Suppressor macrophage treated with lipopolysaccharide for 4 hours (primary cell): Measurements from ENCODE around the gene OR52R1.
"Not testable (repeated sequence)": the region's sequence is repeated elsewhere in the genome, so short reads cannot be mapped to it uniquely, and the experiment has no call there.

ENCODE experiments used
- DNase-seq: peaks from one replicate; pipeline ENCODE4 v3.0.0-alpha.2; 2020

The OR52R1 gene

DNA sequence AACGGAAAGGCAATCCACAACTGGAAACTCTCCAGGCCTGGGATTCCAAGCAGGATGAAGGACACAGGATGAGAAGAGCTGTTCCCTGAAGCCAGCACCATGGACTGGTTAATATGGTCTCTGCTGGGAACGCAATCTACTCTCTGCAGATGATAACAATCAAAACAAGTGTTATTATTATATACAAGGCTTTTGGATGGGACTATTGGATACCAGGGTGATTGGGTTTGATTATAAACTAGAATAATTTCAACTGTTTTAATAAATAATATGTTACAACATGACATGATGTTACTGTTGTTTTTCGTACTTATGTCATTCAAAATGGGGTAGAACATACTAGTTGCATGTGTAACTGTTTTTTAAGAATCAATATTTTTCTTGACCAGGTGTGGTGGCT, at the start of gene OR52R1:
TSS of gene OR52R1 (minus strand) at position 101 of the 400 bp plus-strand sequence. CDS start at position 101, 0 bp downstream.
- no peak for DNase-seq

DNA sequence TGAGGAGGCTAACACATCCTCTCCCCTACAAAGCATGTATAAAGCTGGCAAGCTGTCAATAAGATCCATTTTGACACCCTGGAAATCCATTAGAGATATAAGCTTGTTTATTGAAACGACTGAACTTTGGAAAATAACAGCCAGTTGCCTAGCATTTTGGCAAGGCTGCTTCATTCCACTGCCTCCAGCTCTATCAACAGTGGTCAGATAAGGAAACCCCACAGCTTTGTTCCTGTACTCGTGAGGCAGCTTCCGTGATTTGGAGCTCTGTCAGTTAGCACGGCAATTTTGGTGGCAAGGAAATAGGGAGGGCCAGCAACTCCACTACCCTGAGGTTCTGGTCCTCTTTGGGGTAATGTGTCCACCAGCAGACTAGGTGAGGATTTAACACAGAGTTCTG, 46.9 kb upstream of the OR52R1 start:
- DNase-seq: no peak

GRCh38 chr11:4848908-4849532, 44.8 kb upstream of the OR52R1 start, which contains the start of gene OR51S1:
TSS of gene OR51S1 (minus strand) at chr11:4849208. CDS start at chr11:4849208, 0 bp downstream.
- no peak for DNase-seq

GRCh38 chr11:4839851-4840549, 35.8 kb upstream of the OR52R1 start:
- no peak for DNase-seq

GRCh38 chr11:4830909-4831308, 26.7 kb upstream of the OR52R1 start:
- DNase-seq: no peak

GRCh38 chr11:4830346-4830745, 26.2 kb upstream of the OR52R1 start:
- DNase-seq: no peak

DNA sequence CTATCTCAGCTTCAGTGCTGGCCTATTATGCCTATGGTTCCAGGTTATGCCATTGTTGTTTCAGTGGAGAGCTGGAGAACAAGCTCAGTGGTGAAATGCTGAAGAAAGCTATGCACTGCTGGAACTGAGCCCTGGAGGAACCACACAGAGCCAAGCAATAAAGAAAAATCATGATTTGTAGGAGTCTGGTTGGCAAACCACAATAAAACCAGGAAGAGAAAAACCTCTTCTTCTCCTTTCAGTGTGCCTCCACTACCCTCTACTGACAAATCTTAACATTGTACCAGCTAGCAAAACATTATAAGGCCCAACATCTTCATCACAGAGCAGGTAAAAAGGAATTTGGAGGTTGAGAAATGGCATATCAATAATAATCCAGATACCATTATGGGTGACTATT, 22.2 kb upstream of the OR52R1 start:
- DNase-seq: no peak

DNA sequence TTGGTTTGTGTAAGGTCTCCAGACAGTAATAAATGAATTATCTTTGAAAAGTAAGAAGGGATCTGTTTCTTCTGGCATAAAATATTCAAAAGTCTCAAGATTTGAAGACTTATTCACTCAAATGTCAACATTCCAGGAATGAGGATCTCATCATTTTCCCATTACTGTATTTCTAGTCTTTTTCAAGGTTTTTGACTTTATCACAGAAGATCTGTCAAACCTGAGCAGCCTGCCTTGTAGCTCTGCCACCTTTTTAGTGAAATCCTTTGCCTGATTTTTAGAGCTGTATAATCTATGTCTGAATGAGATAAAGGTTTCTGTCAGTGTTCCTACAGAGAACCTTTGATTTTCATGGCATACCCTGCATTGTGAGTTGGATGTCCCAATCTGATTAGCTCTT, 21.0 kb upstream of the OR52R1 start:
- no peak for DNase-seq

DNA sequence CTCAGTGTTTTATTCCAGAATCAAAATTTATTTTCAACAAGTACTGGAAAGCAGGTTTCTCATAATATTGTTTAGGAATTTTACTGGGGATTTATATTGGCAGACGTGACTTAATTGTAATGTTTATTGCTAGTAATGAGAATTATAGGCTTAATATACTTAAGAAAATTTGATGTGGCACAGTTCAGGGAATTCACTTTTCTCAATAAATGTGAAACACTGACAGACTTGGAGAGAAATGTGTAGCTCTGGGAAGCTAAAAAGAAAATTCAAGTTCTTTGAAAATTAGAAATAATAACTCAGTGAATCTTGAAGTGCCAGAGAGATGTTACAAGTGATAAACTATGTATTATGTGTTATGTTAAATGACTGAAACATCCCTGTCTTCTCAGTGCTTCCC, 16.8 kb upstream of the OR52R1 start, which contains the start of gene OR51F2:
TSS of gene OR51F2 (plus strand) at position 301 of the 400 bp plus-strand sequence. CDS start 101 bp downstream, outside the sequence.
- DNase-seq: no peak

GRCh38 chr11:4809246-4809645, 5.1 kb upstream of the OR52R1 start:
- DNase-seq: no peak

DNA sequence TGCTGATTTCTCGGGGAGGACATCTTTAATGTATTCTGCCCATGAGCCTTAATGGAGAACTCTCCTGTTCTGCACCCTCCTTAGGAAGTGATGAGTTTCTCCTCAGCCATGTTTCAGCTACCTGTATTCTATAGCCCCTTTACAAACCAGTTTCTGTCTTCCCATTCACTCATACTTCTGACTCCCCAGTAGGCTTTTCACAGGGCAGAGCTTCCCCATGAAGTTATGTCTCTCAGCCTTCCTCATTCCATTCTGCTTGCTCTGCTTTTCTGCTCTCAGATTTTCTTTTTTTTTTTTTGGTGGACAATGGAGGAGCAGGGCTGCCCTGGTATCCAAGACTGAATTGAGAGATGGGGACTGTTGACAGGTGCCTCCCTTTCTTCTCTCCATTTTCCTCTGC, 4.3 kb upstream of the OR52R1 start:
- DNase-seq: no peak

GRCh38 chr11:4801316-4801715, 2.9 kb downstream of the OR52R1 start:
- not testable (repeated sequence) for DNase-seq

GRCh38 chr11:4798427-4799183, 5.6 kb downstream of the OR52R1 start:
- DNase-seq: no peak

DNA sequence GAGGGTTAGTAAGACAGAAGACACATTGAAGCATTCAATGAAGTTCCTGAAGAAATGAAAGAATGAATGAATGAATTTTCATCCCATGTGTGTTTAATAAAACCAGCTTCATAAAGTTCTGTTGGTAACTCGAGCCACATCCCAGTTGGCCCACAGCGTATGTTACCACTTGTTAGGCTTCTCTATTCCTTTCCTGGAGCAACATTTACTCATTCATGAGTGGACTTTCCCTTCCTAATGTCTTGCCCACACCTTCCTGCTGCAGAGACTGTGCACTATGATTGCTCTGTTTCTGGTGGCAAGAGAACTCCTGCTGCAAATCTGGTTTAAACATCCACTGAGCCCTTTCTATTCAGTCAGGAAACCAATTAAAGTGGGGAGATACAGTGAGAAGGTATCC, 7.0 kb downstream of the OR52R1 start:
- no peak for DNase-seq

DNA sequence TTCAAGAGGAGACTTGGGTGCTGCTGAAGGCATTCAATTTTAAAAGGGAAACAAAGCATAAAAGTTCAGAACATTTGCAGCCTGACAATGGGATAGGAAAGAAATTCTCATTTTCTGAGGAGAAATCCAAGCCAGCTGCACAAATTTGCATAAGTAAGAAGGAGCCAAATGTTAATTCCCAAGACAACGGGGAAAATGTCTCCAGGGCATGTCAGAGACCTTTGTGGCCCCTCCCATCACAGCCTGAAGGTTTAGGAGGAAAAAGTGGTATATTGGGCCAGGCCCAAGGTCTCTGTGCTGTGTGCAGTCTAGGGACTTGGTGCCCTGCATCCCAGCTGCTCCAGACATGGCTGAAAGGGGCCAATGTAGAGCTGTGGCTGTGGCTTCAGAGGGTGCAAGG, 21.7 kb downstream of the OR52R1 start:
- DNase-seq: no peak

- no peak for DNase-seq
Measured at GRCh38 chr11:4769838-4770237, 34.3 kb downstream of the OR52R1 start, which contains the start of gene OR51F1. TSS of gene OR51F1 (minus strand) at chr11:4769938. CDS start at chr11:4769938, 0 bp downstream.

GRCh38 chr11:4768094-4768493, 36.1 kb downstream of the OR52R1 start:
- DNase-seq: no peak

DNA sequence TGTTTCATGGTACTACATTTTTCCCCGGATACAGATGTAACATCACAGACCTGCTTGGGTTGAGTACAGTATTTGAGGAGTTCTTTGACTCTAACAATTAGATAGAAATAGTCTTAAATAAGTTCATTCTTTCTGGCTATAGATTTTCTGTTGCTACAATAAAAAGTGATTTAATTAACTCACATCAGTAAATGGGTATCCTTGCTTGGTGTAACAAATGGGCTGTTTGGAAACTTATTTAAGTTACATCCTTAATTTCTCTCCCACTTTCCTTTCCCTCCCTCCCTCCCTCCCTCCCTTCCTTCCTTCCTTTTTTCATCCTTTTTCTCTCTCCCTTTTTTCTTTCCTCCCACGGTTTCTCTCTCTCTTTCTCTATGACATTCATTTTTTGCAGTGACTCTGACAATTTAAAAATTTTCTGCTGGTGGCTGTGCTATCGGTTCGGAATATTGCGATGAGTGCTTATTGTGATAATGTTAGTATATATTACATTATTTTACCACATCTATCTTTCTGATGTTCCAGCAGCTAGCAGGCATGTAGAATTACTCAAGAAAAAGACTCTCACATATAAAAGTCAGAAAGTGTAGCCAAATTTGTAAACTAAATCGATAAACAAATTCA, 37.6 kb downstream of the OR52R1 start:
- no peak for DNase-seq

DNA sequence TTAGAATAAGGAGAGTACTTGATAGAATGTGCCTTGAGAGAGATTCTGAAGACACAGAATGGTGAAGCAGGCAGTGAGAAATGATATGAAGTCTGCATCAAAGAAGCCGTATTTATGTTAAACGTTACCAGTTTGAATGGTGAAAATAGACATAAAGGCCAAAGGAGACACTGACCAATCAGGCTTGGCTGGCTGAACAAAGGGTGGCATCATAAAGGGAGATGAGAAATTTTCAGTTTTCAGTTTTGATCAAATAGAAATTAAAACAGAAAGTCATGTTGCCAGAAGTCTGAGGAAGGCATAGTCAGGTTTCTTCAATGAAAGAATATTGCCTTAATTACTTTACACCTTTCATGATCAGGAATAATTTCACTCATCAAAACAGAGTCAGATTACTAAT, 41.1 kb downstream of the OR52R1 start:
- no peak for DNase-seq
